SK-N-SH (cell line): ENCODE measurements around the gene RASSF3. TPM values are rescaled to one million over a fixed set of nuclear protein-coding genes. Genes with fewer than 3 reads are reported as not detected.

ENCODE experiments used
- CTCF ChIA-PET: fragments of 300-600, 350-600 bp; formaldehyde crosslinking; extraction: SDS; loops from one replicate; lab custom pipeline; 2021; lab: Yijun Ruan, JAX
- POLR2A ChIA-PET: fragments of 350-600 bp; sonication (Branson Sonifier 250); formaldehyde crosslinking; extraction: SDS; loops from one replicate; lab custom pipeline; 2020; ENCODE audit warnings: antibody characterized with exemption, inconsistent platforms; lab: Yijun Ruan, JAX
- DNase-seq: peaks from one replicate; pipeline ENCODE4 v3.0.0; 2012
- H2AFZ ChIP-seq: fragments of 200-600 bp; sonication (generic); 2 replicates; pipeline ENCODE4 v1.8.1; 2016; ENCODE audit warnings: antibody characterized with exemption, mild to moderate bottlenecking, low read depth
- H3F3A ChIP-seq: fragments of 200-600 bp; sonication (generic); replicated peaks from 2 replicates; pipeline ENCODE3; 2016; ENCODE audit warnings: antibody characterized with exemption, mild to moderate bottlenecking; ENCODE audit not compliant: insufficient read depth
- H3K27ac ChIP-seq, 2 experiments: fragments of 200-500 bp in 1 of 2; fragments of 200-600 bp in 1 of 2; sonication (Bioruptor generic) in 1 of 2; sonication (generic), shearing (Covaris generic) in 1 of 2; 2 replicates each; pipeline versions ENCODE4 v1.5.1 to v1.6.1; 2014 to 2016; ENCODE audit warnings: low read depth in 2 of 2, inconsistent platforms in 1 of 2, low read length in 1 of 2, mild to moderate bottlenecking in 1 of 2, mixed read lengths in 1 of 2
- H3K27me3 ChIP-seq: fragments of 200-600 bp; sonication (generic), shearing (Covaris generic); 2 replicates; pipeline ENCODE4 v1.6.1; 2016; ENCODE audit warnings: mixed run types; ENCODE audit not compliant: insufficient read depth
- H3K36me3 ChIP-seq, 2 experiments: fragments of 200-500 bp in 1 of 2; fragments of 200-600 bp in 1 of 2; sonication (Bioruptor generic) in 1 of 2; sonication (generic) in 1 of 2; replicated peaks in 1 of 2; 2 replicates each; pipeline versions ENCODE3 to v1.5.1; 2014 to 2016; ENCODE audit warnings: low read length in 1 of 2, mild to moderate bottlenecking in 1 of 2; ENCODE audit not compliant: insufficient read depth in 2 of 2, control insufficient read depth in 1 of 2
- H3K4me1 ChIP-seq, 2 experiments: fragments of 200-500 bp in 1 of 2; fragments of 200-600 bp in 1 of 2; sonication (Bioruptor generic) in 1 of 2; sonication (generic), shearing (Covaris generic) in 1 of 2; 2 replicates each; pipeline versions ENCODE4 v1.5.1 to v1.6.1; 2014 to 2016; ENCODE audit warnings: low read depth in 1 of 2, low read length in 1 of 2, mixed run types in 1 of 2; ENCODE audit not compliant: insufficient read depth in 2 of 2, control insufficient read depth in 1 of 2
- H3K4me2 ChIP-seq: fragments of 200-600 bp; sonication (generic), shearing (Covaris generic); 2 replicates; pipeline ENCODE4 v1.6.1; 2017; ENCODE audit warnings: mixed run types
- H3K4me3 ChIP-seq, 2 experiments: fragments of 200-500 bp in 1 of 2; fragments of 200-600 bp in 1 of 2; sonication (Bioruptor generic) in 1 of 2; sonication (generic), shearing (Covaris generic) in 1 of 2; 2 replicates each; pipeline versions ENCODE4 v1.5.1 to v1.8.1; 2014 to 2016; ENCODE audit warnings: low read depth in 2 of 2, inconsistent platforms in 1 of 2, low read length in 1 of 2, mild to moderate bottlenecking in 1 of 2, mixed read lengths in 1 of 2, moderate library complexity in 1 of 2
- H3K79me2 ChIP-seq: fragments of 200-600 bp; sonication (generic); 2 replicates; pipeline ENCODE4 v1.8.1; 2017; ENCODE audit warnings: mild to moderate bottlenecking; ENCODE audit not compliant: insufficient read depth
- H3K9ac ChIP-seq: fragments of 200-600 bp; sonication (generic); 2 replicates; pipeline ENCODE4 v1.6.1; 2017; ENCODE audit warnings: mixed run types
- H3K9me2 ChIP-seq: fragments of 200-600 bp; sonication (generic); 2 replicates; pipeline ENCODE4 v1.6.1; 2017; ENCODE audit warnings: mixed run types
- H3K9me3 ChIP-seq: fragments of 200-600 bp; sonication (generic); 2 replicates; pipeline ENCODE4 v1.6.1; 2017; ENCODE audit warnings: mixed run types, mild to moderate bottlenecking, moderate library complexity
- H4K20me1 ChIP-seq: fragments of 200-600 bp; sonication (generic); 2 replicates; pipeline ENCODE4 v1.6.1; 2017; ENCODE audit warnings: mild to moderate bottlenecking, mixed run types; ENCODE audit not compliant: insufficient read depth
- FOXJ3 ChIP-seq: sonication (generic); formaldehyde crosslinking; IDR thresholded peaks from 2 replicates; pipeline ENCODE4 v1.5.1; 2020; ENCODE audit warnings: mild to moderate bottlenecking, missing genetic modification reagents
- FOXM1 ChIP-seq: IDR thresholded peaks from 2 replicates; pipeline ENCODE4 v1.4.0; 2012; ENCODE audit warnings: low read depth, mild to moderate bottlenecking
- IRF3 ChIP-seq: fragments of 150-350 bp; IDR thresholded peaks from 2 replicates; pipeline ENCODE4 v1.6.1; 2016; ENCODE audit warnings: mild to moderate bottlenecking, low read depth, low read length
- MAX ChIP-seq: IDR thresholded peaks from 2 replicates; pipeline ENCODE4 v1.4.0; 2012; ENCODE audit warnings: low read depth
- MEF2A ChIP-seq: IDR thresholded peaks from 2 replicates; pipeline ENCODE4 v1.4.0; 2012; ENCODE audit warnings: low read depth, borderline replicate concordance
- PBX3 ChIP-seq: IDR thresholded peaks from 2 replicates; pipeline ENCODE4; 2012
- POLR2AphosphoS5 ChIP-seq: IDR thresholded peaks from 2 replicates; pipeline ENCODE4 v1.6.1; 2012; ENCODE audit warnings: low read depth, low read length
- RCOR1 ChIP-seq: fragments of 150-350 bp; IDR thresholded peaks from 2 replicates; pipeline ENCODE4 v1.6.1; 2017; ENCODE audit warnings: antibody characterized with exemption, low read length
- REST ChIP-seq: IDR thresholded peaks from 2 replicates; pipeline ENCODE4 v1.6.1; 2012; ENCODE audit warnings: mild to moderate bottlenecking, low read depth, low read length, moderate library complexity
- SIN3A ChIP-seq: IDR thresholded peaks from 2 replicates; pipeline ENCODE4 v1.6.1; 2012; ENCODE audit warnings: low read depth, mild to moderate bottlenecking, low read length, moderate library complexity, borderline replicate concordance
- TAF1 ChIP-seq: IDR thresholded peaks from 2 replicates; pipeline ENCODE4 v1.6.1; 2012; ENCODE audit warnings: low read depth, mild to moderate bottlenecking, low read length, moderate library complexity, borderline replicate concordance
- USF1 ChIP-seq: IDR thresholded peaks from 2 replicates; pipeline ENCODE4 v1.4.0; 2012; ENCODE audit warnings: low read depth, borderline replicate concordance
- YY1 ChIP-seq: IDR thresholded peaks from 2 replicates; pipeline ENCODE4 v1.4.0; 2012; ENCODE audit warnings: low read depth, mild to moderate bottlenecking
- ZBTB33 ChIP-seq: IDR thresholded peaks from 2 replicates; pipeline ENCODE4 v1.4.0; 2012; ENCODE audit warnings: low read depth, borderline replicate concordance
- WGBS: methylation state at CpG from one replicate; pipeline ENCODE4 v1.1.6; 2017; ENCODE audit warnings: low lambda C conversion rate; 5-methylcytosine and 5-hydroxymethylcytosine counted together
- polyA plus RNA-seq, 3 experiments: library from polyadenylated mRNA; depleted of rRNA; stranded (reverse); fragments of >200 nt; gene quantifications; 2 replicates each; pipeline ENCODE4 v1.2.3, GENCODE V29; 2012

Gene RASSF3
- polyA plus RNA-seq, 1 of the 3 experiments (the other 2 are of a cell fraction): 11.1 TPM

GRCh38 chr12:64631197-64631596 is 20.9 kb downstream of the RASSF3 start:
- Histone ChIP-seq H3K27ac (no peak overlapping the region), H3K36me3 (peaks cover 0 to 7% of the 10 kb centered on the region in 2 experiments), H3K9me3 (no peaks in the 10 kb centered on the region), H2AFZ (no peak overlapping the region), H3K9ac (no peak overlapping the region), H4K20me1 (no peaks in the 10 kb centered on the region), H3K9me2 (no peaks in the 10 kb centered on the region), H3K4me1 (peaks cover 3 to 24% of the 10 kb centered on the region in 2 experiments; a peak in 2 of 4 replicates), H3K4me3 (no peak overlapping the region), H3K4me2 (no peak overlapping the region), H3K27me3 (no peaks in the 10 kb centered on the region), H3F3A (peaks cover 20% of the 10 kb centered on the region), H3K79me2 (peaks cover 84% of the 10 kb centered on the region)
- ChIA-PET CTCF (no interaction called here), POLR2A (no interaction called here)
- no peak for DNase-seq
- TF ChIP-seq ZBTB33 (no peak), POLR2AphosphoS5 (no peak), FOXJ3 (CRISPR knock-in tag) (no peak), FOXM1 (no peak), MAX (no peak), YY1 (no peak), TAF1 (no peak), RCOR1 (no peak), REST (no peak), SIN3A (no peak), USF1 (no peak), MEF2A (no peak), PBX3 (no peak), IRF3 (no peak)
- 100% methylated on average over 5 of the region's 5 CpGs for WGBS
